Measurements from ENCODE around the gene MTMR2.

MTMR2 gene

DNA sequence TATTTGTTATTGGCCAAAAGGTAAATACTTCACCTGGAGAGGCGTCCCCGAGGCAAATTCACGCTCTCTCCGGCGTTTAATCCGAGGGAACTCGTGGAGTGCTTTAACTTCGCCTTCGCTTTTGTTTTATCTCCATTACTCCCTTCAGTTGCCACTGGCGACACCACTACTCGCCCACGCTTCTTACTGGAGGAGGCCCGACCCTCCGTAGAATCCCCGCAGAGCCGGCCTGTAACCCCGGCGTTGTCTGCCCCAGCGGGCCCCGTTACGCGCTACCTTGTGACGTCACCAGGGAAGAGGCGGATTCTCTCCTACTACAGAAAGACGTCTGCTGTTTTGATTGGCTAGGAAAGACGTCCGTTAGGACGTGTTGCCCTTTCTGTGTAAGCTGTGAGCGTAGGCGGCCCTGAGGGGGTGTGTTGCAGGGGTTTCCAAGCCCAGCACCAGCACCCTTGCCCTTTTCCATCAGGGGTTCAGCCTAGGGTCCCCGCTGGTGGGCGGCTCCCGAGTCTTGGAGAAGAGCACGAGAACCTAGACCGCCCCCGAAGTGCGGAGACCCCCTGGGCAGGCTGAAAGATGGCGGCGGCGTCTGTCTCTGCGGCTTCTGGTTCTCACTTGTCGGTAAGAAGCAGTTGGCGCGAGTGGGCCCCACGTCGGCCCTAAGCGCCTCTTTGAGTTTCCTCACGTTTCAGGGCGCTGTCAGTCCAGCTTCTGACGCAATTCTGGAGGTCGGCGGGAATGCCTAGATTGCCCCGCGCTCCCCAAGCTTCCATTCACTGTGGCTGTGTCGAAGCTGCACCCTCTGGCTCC lies 133.6 kb downstream of the MTMR2 start, which contains the start of gene CEP57:
Gene CEP57 (plus strand): TSS at position 376 of the 810 bp plus-strand sequence. CDS start 201 bp downstream, at position 577.
- peak within 1 kb of the TSS; percentile 98 for H3K27ac ChIP-seq
- H3K36me3 ChIP-seq: peaks cover 34% of the 10 kb centered on the region
- TF ChIP-seq, protein P1, sequence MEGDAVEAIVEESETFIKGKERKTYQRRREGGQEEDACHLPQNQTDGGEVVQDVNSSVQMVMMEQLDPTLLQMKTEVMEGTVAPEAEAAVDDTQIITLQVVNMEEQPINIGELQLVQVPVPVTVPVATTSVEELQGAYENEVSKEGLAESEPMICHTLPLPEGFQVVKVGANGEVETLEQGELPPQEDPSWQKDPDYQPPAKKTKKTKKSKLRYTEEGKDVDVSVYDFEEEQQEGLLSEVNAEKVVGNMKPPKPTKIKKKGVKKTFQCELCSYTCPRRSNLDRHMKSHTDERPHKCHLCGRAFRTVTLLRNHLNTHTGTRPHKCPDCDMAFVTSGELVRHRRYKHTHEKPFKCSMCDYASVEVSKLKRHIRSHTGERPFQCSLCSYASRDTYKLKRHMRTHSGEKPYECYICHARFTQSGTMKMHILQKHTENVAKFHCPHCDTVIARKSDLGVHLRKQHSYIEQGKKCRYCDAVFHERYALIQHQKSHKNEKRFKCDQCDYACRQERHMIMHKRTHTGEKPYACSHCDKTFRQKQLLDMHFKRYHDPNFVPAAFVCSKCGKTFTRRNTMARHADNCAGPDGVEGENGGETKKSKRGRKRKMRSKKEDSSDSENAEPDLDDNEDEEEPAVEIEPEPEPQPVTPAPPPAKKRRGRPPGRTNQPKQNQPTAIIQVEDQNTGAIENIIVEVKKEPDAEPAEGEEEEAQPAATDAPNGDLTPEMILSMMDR (IDR thresholded peaks at IDR 0.05; ENCODE audit: low read depth, low read length): no peak
- H3K27me3 ChIP-seq (ENCODE audit: insufficient read depth, low read depth, severe bottlenecking): no peaks in the 10 kb centered on the region
- DNase-seq: peak; percentile 96
- H3K9me3 ChIP-seq (ENCODE audit: severe bottlenecking): no peaks in the 10 kb centered on the region
- H3K4me3 ChIP-seq (ENCODE audit: low read depth, low read length): peak within 1 kb of the TSS; percentile 71

- H3K36me3 ChIP-seq: peaks cover 42% of the 10 kb centered on the region
- peak; percentile 98 for DNase-seq
- H3K9me3 ChIP-seq (ENCODE audit: severe bottlenecking): no peaks in the 10 kb centered on the region
- no peaks in the 10 kb centered on the region for H3K27me3 ChIP-seq (ENCODE audit: insufficient read depth, low read depth, severe bottlenecking)
- H3K4me3 ChIP-seq (ENCODE audit: low read depth, low read length): peak within 1 kb of the TSS; percentile 71
- H3K27ac ChIP-seq: peak within 1 kb of the TSS; percentile 98
- TF ChIP-seq, protein P1 (IDR thresholded peaks at IDR 0.05; ENCODE audit: low read depth, low read length): no peak
These were observed 134.3 kb downstream of the MTMR2 start, which contains the start of gene FAM76B for GRCh38 chr11:95789506-95790122. FAM76B (minus strand) TSS chr11:95789782; CDS start chr11:95789478, 304 bp downstream.

GRCh38 chr11:95788921-95789505 lies 134.9 kb downstream of the MTMR2 start:
- no peaks in the 10 kb centered on the region for H3K9me3 ChIP-seq (ENCODE audit: severe bottlenecking)
- TF ChIP-seq, protein P1 (IDR thresholded peaks at IDR 0.05; ENCODE audit: low read depth, low read length): peak; percentile 44; the same call in 1 of the 2 replicates
- H3K27ac ChIP-seq: peak overlapping the region; percentile 98
- no peaks in the 10 kb centered on the region for H3K27me3 ChIP-seq (ENCODE audit: insufficient read depth, low read depth, severe bottlenecking)
- H3K4me3 ChIP-seq (ENCODE audit: low read depth, low read length): peak overlapping the region; percentile 71
- H3K36me3 ChIP-seq: peaks cover 45% of the 10 kb centered on the region
- peak; percentile 59 for DNase-seq
